ENCODE data around the gene NHSL1.

GRCh38 chr6:138442663-138443062, 56.6 kb downstream of the NHSL1 start:
- TF ChIP-seq POLR2A (IDR thresholded peaks at IDR 0.05) (no peak), CTCF (IDR thresholded peaks at IDR 0.05) (no peak)

Measured in right lobe of liver (tissue), 4 donors.